ENCODE results near the gene PDLIM3.

PDLIM3 gene

DNA sequence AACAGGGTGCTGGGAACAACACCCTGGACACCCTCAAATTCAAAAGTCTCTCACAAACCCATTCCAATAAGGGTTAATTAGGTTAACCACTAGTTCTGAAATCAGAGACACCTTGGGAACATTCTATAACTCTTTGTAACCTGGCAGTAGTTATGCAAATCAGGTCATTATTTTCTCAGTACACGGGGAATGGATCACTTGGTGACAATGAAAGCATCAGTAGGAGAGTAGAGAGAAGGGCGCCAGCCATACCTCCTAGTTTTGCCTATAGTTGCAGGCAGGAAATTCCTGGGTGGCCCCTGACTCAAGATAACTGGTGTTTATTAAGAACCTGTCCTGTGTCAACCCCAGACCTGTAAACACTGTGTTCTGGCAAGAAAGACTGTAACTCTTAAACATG lies 66.3 kb downstream of the PDLIM3 start:
- DNase-seq, result no peak

GRCh38 chr4:185467991-185468390 lies 67.3 kb downstream of the PDLIM3 start:
- DNase-seq, result no peak

DNA sequence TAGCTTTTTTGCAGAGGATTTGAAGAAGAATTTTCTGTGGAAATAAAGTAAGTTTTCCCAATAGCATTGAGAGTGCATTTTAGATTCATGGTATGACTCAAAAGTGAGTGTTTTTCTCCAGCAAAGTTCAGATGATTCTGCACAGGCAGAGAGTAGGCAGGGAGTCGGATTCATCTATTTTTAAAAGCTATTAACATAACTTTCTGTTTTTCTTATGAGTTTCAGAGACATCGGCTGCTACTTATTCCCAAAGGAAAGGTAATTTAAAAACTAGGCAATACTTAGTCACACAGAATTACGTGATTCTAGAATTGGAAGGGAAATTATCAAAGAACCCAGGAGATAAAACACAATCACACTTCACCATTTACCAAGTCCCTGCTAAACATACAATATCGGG lies 68.2 kb downstream of the PDLIM3 start:
- no peak for DNase-seq

GRCh38 chr4:185465707-185466106 lies 69.6 kb downstream of the PDLIM3 start:
- DNase-seq, result no peak

- DNase-seq, result no peak
Observed at GRCh38 chr4:185464887-185465286, 70.4 kb downstream of the PDLIM3 start.

GRCh38 chr4:185464183-185464582 lies 71.1 kb downstream of the PDLIM3 start:
- no peak for DNase-seq

DNA sequence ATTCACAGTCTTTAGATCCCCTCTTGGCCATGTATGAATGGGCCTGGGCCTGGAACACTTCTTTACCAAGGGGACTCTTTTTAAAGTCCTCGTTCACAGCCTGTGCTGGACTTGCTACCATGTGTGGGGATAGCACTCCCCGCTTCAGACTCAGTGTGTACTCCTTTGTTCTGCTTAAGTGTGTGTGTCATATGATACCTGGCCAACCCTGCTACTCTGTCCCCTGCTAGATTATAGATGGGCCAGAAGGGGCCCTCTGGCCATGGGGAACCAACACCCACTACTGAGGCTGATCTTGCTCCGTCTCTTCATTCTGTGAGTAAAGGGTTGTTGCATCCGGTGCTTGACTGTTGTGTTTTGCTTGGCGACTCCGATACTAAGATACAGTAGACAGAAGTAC lies 71.8 kb downstream of the PDLIM3 start:
- DNase-seq, result no peak

GRCh38 chr4:185461565-185461964 lies 73.7 kb downstream of the PDLIM3 start:
- DNase-seq, result no peak

DNA sequence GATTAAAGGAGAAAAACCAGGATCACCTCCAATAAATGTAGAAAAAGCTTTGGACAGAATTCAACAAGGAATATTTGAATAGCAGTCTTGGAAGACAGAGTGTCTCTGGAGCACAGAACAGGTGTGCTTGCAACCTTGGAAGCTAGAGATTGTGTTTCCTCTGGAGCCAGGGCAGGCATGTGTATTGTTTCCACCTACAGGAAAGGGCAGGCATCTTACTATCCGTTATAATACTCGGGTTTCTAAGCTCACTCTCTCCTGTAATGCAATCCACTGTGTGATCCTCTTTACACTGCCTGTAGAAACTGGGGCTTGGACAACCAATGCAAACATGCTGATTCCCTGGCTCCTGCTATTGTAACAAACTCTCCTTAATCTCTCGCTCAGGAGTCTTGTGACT lies 78.2 kb downstream of the PDLIM3 start:
- no peak for DNase-seq

GRCh38 chr4:185456131-185456530 lies 79.2 kb downstream of the PDLIM3 start:
- DNase-seq, result no peak

All from NCI-H1436 (cell line).